Right atrium auricular region (tissue), 2 donors: Measurements from ENCODE around the gene FLCN. TPM values are rescaled to one million over a fixed set of nuclear protein-coding genes. Genes with fewer than 3 reads are reported as not detected.

Experiments used
- DNase-seq: peaks from one replicate; pipeline ENCODE4 v3.0.0-alpha.2; 2019; ENCODE audit warnings: low spot score
- H3K27ac ChIP-seq, 2 donors: fragments of 200-600 bp; sonication (generic); 1 replicate in 1 of 2; 2 replicates in 1 of 2; pipeline ENCODE4 v1.5.1; 2016 to 2019
- H3K27me3 ChIP-seq, 2 donors: fragments of 200-600 bp; sonication (generic); one replicate each; pipeline versions ENCODE4 v1.5.1 to v1.6.0; 2017 to 2019
- H3K36me3 ChIP-seq: fragments of 200-600 bp; sonication (generic); one replicate; pipeline ENCODE4 v1.5.1; 2016
- H3K4me1 ChIP-seq, 2 donors: fragments of 200-600 bp; sonication (generic); one replicate each; pipeline versions ENCODE4 v1.5.1 to v1.6.0; 2017 to 2019
- H3K4me3 ChIP-seq, 2 donors: fragments of 200-600 bp; sonication (generic); 1 replicate in 1 of 2; 2 replicates in 1 of 2; pipeline ENCODE4 v1.5.1; 2017 to 2019; ENCODE audit warnings: mild to moderate bottlenecking in 1 of 2, moderate library complexity in 1 of 2
- H3K9me3 ChIP-seq, 2 donors: fragments of 200-600 bp; sonication (generic); one replicate each; pipeline ENCODE4 v1.5.1; 2019
- CTCF ChIP-seq, 2 donors: fragments of 200-600 bp; sonication (generic); IDR thresholded peaks; one replicate each; pipeline ENCODE4 v1.5.1; 2019; ENCODE audit warnings: antibody characterized with exemption in 2 of 2
- total RNA-seq, 2 donors: library from RNA; depleted of rRNA; stranded (reverse); fragments of >200 nt; gene quantifications; one replicate each; pipeline ENCODE4 v1.1.0, GENCODE V29; 2016

FLCN gene
- total RNA-seq, 2 donors from 2014 or later: 22.7 to 23.7 TPM

GRCh38 chr17:17171186-17171585, 65.8 kb downstream of the FLCN start:
- Histone ChIP-seq H3K27me3 (no peaks in the 10 kb centered on the region), H3K4me3 (no peak overlapping the region), H3K9me3 (no peaks in the 10 kb centered on the region), H3K4me1 (peaks cover 0 to 21% of the 10 kb centered on the region in 2 donors), H3K36me3 (peaks cover 77% of the 10 kb centered on the region), H3K27ac (no peak overlapping the region)
- no peak for DNase-seq
- TF ChIP-seq CTCF (IDR thresholded peaks at IDR 0.05): no peak

DNA sequence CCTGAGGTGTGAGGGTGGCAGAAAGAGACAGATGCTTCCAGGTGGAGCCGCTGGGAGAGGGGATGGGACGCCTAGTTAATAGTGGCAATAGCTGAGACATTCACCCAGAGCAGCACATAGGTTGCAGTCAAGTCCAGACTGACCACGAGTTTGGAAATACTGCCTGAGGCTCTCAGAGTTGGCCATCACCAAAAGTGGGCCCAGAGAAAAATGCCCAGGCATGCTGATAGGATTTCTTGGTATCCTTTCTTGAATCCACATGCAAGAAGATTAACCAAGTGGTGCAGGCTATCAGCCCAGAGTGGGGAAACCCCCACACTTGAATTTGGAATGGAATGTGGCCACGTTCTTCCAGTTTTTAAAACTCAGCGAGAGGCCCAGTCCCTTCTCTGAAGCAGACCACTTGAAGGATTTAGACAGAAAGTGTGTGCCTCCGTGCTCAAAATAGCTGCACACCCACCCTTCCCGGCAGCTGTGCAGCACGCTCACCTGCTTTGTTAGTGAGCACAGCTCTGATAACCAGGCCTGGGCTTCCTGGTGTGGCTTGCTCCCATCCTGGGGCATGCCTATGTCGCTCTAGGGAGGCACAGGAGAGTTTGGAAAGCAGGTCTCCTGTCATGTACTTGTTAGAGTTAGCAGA, 66.5 kb downstream of the FLCN start:
- H3K4me3 ChIP-seq: no peak overlapping the region
- peaks cover 77% of the 10 kb centered on the region for H3K36me3 ChIP-seq
- H3K27me3 ChIP-seq: no peaks in the 10 kb centered on the region
- peaks cover 0 to 21% of the 10 kb centered on the region in 2 donors for H3K4me1 ChIP-seq
- no peak overlapping the region for H3K27ac ChIP-seq
- no peaks in the 10 kb centered on the region for H3K9me3 ChIP-seq
- TF ChIP-seq CTCF (IDR thresholded peaks at IDR 0.05): no peak
- DNase-seq: no peak

DNA sequence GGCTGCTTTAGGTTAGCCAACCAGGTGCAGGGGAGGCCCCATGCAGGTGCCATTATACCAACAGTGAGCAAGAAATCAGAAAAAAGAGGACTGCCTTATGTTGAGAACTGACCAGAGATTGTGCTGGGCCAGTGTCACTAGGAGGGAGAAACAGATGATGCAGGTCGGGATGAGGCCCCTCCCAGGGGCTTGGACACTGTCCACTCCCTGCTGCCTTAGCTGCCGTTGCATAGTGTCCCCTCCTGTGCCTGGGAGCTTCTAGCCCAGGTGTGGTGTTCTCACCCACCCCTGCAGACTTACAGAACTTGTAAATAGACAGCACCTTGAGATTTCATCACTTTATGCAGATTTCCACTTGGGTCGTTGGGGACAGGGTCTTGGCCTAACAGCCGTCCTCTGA, 67.6 kb downstream of the FLCN start:
- Histone ChIP-seq H3K27me3 (no peaks in the 10 kb centered on the region), H3K36me3 (peaks cover 77% of the 10 kb centered on the region), H3K27ac (no peak overlapping the region), H3K9me3 (no peaks in the 10 kb centered on the region), H3K4me3 (no peak overlapping the region), H3K4me1 (peaks cover 0 to 21% of the 10 kb centered on the region in 2 donors)
- DNase-seq: no peak
- TF ChIP-seq CTCF (IDR thresholded peaks at IDR 0.05): no peak

DNA sequence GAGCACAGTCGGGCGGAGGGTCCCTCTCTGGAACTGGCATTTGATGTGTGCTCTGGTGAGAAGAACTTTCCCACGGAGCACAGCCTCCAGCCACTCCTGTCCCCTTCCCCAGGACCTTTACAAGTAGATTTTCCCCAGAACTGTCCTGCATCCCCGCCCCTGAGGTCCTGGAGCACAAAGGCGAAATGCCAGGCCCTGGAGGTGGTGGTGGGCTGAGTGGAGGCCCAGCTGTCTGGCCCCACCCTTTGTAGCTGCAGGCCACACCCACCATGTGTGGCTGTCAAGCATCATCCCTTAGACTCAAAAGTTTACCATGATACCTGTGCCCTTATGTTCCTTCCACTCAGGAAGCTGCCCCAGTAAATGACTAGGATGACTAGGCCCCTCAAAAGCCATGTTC, 68.6 kb downstream of the FLCN start:
- TF ChIP-seq CTCF (IDR thresholded peaks at IDR 0.05): no peak
- Histone ChIP-seq H3K36me3 (peaks cover 77% of the 10 kb centered on the region), H3K27me3 (no peaks in the 10 kb centered on the region), H3K4me1 (peaks cover 0 to 21% of the 10 kb centered on the region in 2 donors), H3K27ac (no peak overlapping the region), H3K4me3 (no peak overlapping the region), H3K9me3 (no peaks in the 10 kb centered on the region)
- no peak for DNase-seq

DNA sequence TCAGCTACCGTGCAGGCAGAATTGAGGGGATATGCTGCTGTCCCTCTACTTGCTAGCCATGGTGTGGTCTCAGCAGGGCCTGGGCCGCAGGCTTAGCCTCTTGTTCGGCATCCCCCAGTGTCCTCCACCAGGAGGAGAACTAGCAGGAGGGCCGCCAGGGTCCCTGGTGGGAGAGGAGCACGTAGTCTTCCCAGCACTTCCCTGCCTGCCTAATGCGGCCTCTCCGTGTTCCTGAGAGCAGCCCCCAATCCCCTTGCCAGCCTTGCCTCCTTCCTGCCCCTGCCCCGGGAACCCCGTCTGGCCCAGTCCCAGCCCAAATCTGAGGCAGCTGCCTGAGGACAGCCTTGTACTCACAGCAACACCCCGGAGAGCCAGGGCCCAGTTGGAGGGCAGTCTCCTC, 69.0 kb downstream of the FLCN start:
- Histone ChIP-seq H3K4me3 (no peak overlapping the region), H3K9me3 (no peaks in the 10 kb centered on the region), H3K27me3 (no peaks in the 10 kb centered on the region), H3K36me3 (peaks cover 77% of the 10 kb centered on the region), H3K4me1 (peaks cover 0 to 21% of the 10 kb centered on the region in 2 donors), H3K27ac (no peak overlapping the region)
- DNase-seq: no peak
- no peak for TF ChIP-seq CTCF (IDR thresholded peaks at IDR 0.05)

DNA sequence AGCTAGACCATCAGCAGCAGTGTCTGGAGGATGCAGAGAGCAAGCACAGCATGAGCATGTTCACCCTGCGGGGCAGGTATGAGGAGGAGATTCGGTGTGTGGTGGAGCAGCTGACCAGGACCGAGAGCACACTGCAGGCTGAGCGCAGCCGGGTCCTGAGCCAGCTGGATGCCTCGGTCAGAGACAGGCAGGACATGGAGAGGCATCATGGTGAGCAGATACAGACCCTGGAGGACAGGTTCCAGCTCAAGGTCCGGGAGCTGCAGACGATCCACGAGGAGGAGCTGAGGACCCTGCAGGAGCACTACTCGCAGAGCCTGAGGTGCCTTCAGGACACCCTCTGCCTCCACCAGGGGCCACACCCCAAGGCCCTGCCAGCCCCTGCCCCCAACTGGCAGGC, 69.6 kb downstream of the FLCN start:
- H3K9me3 ChIP-seq: no peaks in the 10 kb centered on the region
- peaks cover 0 to 21% of the 10 kb centered on the region in 2 donors for H3K4me1 ChIP-seq
- TF ChIP-seq CTCF (IDR thresholded peaks at IDR 0.05): no peak
- no peak for DNase-seq
- H3K36me3 ChIP-seq: peaks cover 77% of the 10 kb centered on the region
- no peak overlapping the region for H3K4me3 ChIP-seq
- no peak overlapping the region for H3K27ac ChIP-seq
- no peaks in the 10 kb centered on the region for H3K27me3 ChIP-seq
